ENCODE results near the gene PSMA6. TPM values are rescaled to one million over a fixed set of nuclear protein-coding genes. Genes with fewer than 3 reads are reported as not detected.

The PSMA6 gene
- total RNA-seq, 1 donor from 2014 or later: 157 TPM

GRCh38 chr14:35304812-35305462, 12.8 kb downstream of the PSMA6 start:
- Histone ChIP-seq H3K27ac (no peak overlapping the region), H3K27me3 (no peaks in the 10 kb centered on the region), H3K36me3 (peaks cover 33% of the 10 kb centered on the region), H3K9me3 (no peaks in the 10 kb centered on the region), H3K4me1 (peaks cover 24% of the 10 kb centered on the region), H3K4me3 (no peak overlapping the region)
- no peak for TF ChIP-seq CTCF (IDR thresholded peaks at IDR 0.05)
- no peak for ATAC-seq
- no peak for DNase-seq
- intact Hi-C loops (cut with DNase I): no loop called here

- H3K4me1 ChIP-seq: peaks cover 17% of the 10 kb centered on the region
- H3K27ac ChIP-seq: no peak overlapping the region
- no peak overlapping the region for H3K4me3 ChIP-seq
- ATAC-seq (no peak), DNase-seq (no peak)
- peaks cover 40% of the 10 kb centered on the region for H3K36me3 ChIP-seq
- intact Hi-C loops (cut with DNase I): no loop called here
- H3K9me3 ChIP-seq: no peaks in the 10 kb centered on the region
- TF ChIP-seq CTCF (IDR thresholded peaks at IDR 0.05): no peak
- no peaks in the 10 kb centered on the region for H3K27me3 ChIP-seq
Observed at GRCh38 chr14:35305633-35306032, 13.5 kb downstream of the PSMA6 start.

- DNase-seq (no peak), ATAC-seq (no peak)
- TF ChIP-seq CTCF (IDR thresholded peaks at IDR 0.05): no peak
- intact Hi-C loops (cut with DNase I): no loop called here
- Histone ChIP-seq H3K36me3 (peaks cover 45% of the 10 kb centered on the region), H3K27ac (no peak overlapping the region), H3K4me1 (peaks cover 13% of the 10 kb centered on the region), H3K27me3 (no peaks in the 10 kb centered on the region), H3K9me3 (no peaks in the 10 kb centered on the region), H3K4me3 (no peak overlapping the region)
Observed at GRCh38 chr14:35306114-35306513, 13.9 kb downstream of the PSMA6 start.

- intact Hi-C loops (cut with DNase I): no loop called here
- H3K27ac ChIP-seq: no peak overlapping the region
- ATAC-seq (no peak), DNase-seq (no peak)
- H3K36me3 ChIP-seq: peaks cover 60% of the 10 kb centered on the region
- H3K4me3 ChIP-seq: no peak overlapping the region
- no peaks in the 10 kb centered on the region for H3K4me1 ChIP-seq
- no peaks in the 10 kb centered on the region for H3K9me3 ChIP-seq
- H3K27me3 ChIP-seq: no peaks in the 10 kb centered on the region
- no peak for TF ChIP-seq CTCF (IDR thresholded peaks at IDR 0.05)
Observed at GRCh38 chr14:35317820-35318219, 25.6 kb downstream of the PSMA6 start.

GRCh38 chr14:35319509-35319908, 27.3 kb downstream of the PSMA6 start:
- no peaks in the 10 kb centered on the region for H3K9me3 ChIP-seq
- no peak overlapping the region for H3K4me3 ChIP-seq
- no peaks in the 10 kb centered on the region for H3K4me1 ChIP-seq
- no peaks in the 10 kb centered on the region for H3K27me3 ChIP-seq
- peaks cover 43% of the 10 kb centered on the region for H3K36me3 ChIP-seq
- intact Hi-C loops (cut with DNase I): no loop called here
- no peak for DNase-seq
- no peak for TF ChIP-seq CTCF (IDR thresholded peaks at IDR 0.05)
- H3K27ac ChIP-seq: no peak overlapping the region
- no peak for ATAC-seq

- Histone ChIP-seq H3K4me3 (no peak overlapping the region), H3K27me3 (no peaks in the 10 kb centered on the region), H3K9me3 (no peaks in the 10 kb centered on the region), H3K36me3 (peaks cover 35% of the 10 kb centered on the region), H3K27ac (no peak overlapping the region), H3K4me1 (no peaks in the 10 kb centered on the region)
- intact Hi-C loops (cut with DNase I): no loop called here
- DNase-seq (no peak), ATAC-seq (peak; percentile 57)
- no peak for TF ChIP-seq CTCF (IDR thresholded peaks at IDR 0.05)
Observed at GRCh38 chr14:35320472-35320871, 28.3 kb downstream of the PSMA6 start.

All from upper lobe of right lung (tissue), 1 donor.